OCI-LY1 (cell line): ENCODE data around the gene ASB7.

Source experiments
- H2AFZ ChIP-seq: fragments of 200-600 bp; sonication (generic), shearing (Covaris generic); 2 replicates; pipeline ENCODE4 v1.6.0; 2014; ENCODE audit warnings: antibody characterized with exemption, mild to moderate bottlenecking, low read length
- H3F3A ChIP-seq: fragments of 200-600 bp; sonication (generic), shearing (Covaris generic); 2 replicates; pipeline ENCODE4 v1.6.0; 2014; ENCODE audit warnings: mild to moderate bottlenecking, antibody characterized with exemption, low read length, moderate library complexity; ENCODE audit not compliant: insufficient read depth
- H3K27ac ChIP-seq: fragments of 200-600 bp; sonication (generic); 2 replicates; pipeline ENCODE4 v1.5.1; 2014; ENCODE audit warnings: low read length, mixed run types, mild to moderate bottlenecking, low read depth; ENCODE audit not compliant: poor library complexity, severe bottlenecking
- H3K27me3 ChIP-seq: fragments of 200-600 bp; sonication (generic); 2 replicates; pipeline ENCODE4 v1.6.0; 2014; ENCODE audit warnings: antibody characterized with exemption, mild to moderate bottlenecking, low read length, moderate library complexity; ENCODE audit not compliant: insufficient read depth
- H3K36me3 ChIP-seq: fragments of 200-600 bp; sonication (generic); 2 replicates; pipeline ENCODE4 v1.6.1; 2014; ENCODE audit warnings: mild to moderate bottlenecking, antibody characterized with exemption, low read length, moderate library complexity, mixed read lengths; ENCODE audit not compliant: insufficient read depth
- H3K4me1 ChIP-seq: fragments of 200-600 bp; sonication (generic); 2 replicates; pipeline ENCODE4 v1.5.1; 2014; ENCODE audit warnings: mild to moderate bottlenecking, low read length, moderate library complexity; ENCODE audit not compliant: insufficient read depth, severe bottlenecking
- H3K4me2 ChIP-seq: fragments of 200-600 bp; sonication (generic), shearing (Covaris generic); 2 replicates; pipeline ENCODE4 v1.6.1; 2014; ENCODE audit warnings: low read length
- H3K4me3 ChIP-seq: fragments of 200-600 bp; sonication (generic); 2 replicates; pipeline ENCODE4 v1.5.1; 2014; ENCODE audit warnings: low read length, low read depth, mild to moderate bottlenecking, mixed read lengths; ENCODE audit not compliant: poor library complexity, severe bottlenecking
- H3K79me2 ChIP-seq: fragments of 200-600 bp; shearing (Covaris generic); 2 replicates; pipeline ENCODE4 v1.6.1; 2016; ENCODE audit warnings: mixed run types, low read length, mixed read lengths; ENCODE audit not compliant: insufficient read depth
- H3K9ac ChIP-seq: fragments of 200-600 bp; sonication (generic), shearing (Covaris generic); 2 replicates; pipeline ENCODE4 v1.6.1; 2014; ENCODE audit warnings: mild to moderate bottlenecking, low read length, mixed read lengths
- H3K9me2 ChIP-seq: fragments of 200-600 bp; sonication (generic), shearing (Covaris generic); 2 replicates; pipeline ENCODE4 v1.6.1; 2014; ENCODE audit warnings: low read depth, mild to moderate bottlenecking, low read length, mixed read lengths
- H3K9me3 ChIP-seq: fragments of 200-600 bp; shearing (Covaris generic); 2 replicates; pipeline ENCODE4 v1.6.1; 2014; ENCODE audit warnings: low read length, mixed read lengths
- H4K20me1 ChIP-seq: fragments of 200-600 bp; sonication (generic), shearing (Covaris generic); 2 replicates; pipeline ENCODE4 v1.6.0; 2016; ENCODE audit warnings: mild to moderate bottlenecking, low read length; ENCODE audit not compliant: insufficient read depth
- CTCF ChIP-seq: fragments of 200-600 bp; sonication (generic), shearing (Covaris generic); IDR thresholded peaks from 2 replicates; pipeline ENCODE4 v1.5.1; 2017; ENCODE audit warnings: mild to moderate bottlenecking, antibody characterized with exemption, low read length, moderate library complexity, mixed read lengths
- EZH2 ChIP-seq: fragments of 200-600 bp; sonication (generic), shearing (Covaris generic); IDR thresholded peaks from 2 replicates; pipeline ENCODE4 v1.8.0; 2017; ENCODE audit warnings: borderline replicate concordance, mixed run types, mild to moderate bottlenecking, antibody characterized with exemption, low read length, moderate library complexity, mixed read lengths

ASB7 gene

DNA sequence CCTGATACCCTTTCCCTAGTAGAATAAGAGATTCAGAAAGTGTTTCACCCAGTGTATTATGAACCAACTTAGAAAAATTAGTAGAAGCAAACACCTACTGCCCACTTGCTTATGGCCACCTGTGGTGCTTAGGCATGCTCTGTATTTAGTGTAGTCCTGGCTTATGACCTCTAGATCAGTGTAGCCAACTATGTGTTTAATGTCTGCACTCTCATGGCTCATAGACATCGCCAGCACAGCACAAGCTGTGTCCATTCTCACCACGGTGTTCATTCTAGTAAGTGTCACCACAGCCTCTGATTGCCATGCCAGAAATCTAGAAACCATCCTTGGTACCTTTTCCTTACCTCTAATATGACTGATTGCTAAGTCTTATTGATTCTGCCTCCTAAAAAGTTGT is 14.3 kb downstream of the ASB7 start:
- Histone ChIP-seq H3K9me2 (no peaks in the 10 kb centered on the region), H3F3A (no peaks in the 10 kb centered on the region; the same call in 1 of the 2 replicates), H3K9ac (no peak overlapping the region), H3K27me3 (no peaks in the 10 kb centered on the region), H3K27ac (no peak overlapping the region), H3K4me3 (no peak overlapping the region), H3K9me3 (no peaks in the 10 kb centered on the region), H3K79me2 (no peaks in the 10 kb centered on the region), H3K36me3 (peaks cover 52% of the 10 kb centered on the region), H3K4me1 (no peaks in the 10 kb centered on the region), H2AFZ (no peak overlapping the region), H3K4me2 (no peak overlapping the region), H4K20me1 (no peaks in the 10 kb centered on the region)
- TF ChIP-seq CTCF, result no peak
- no peak for TF ChIP-seq EZH2

DNA sequence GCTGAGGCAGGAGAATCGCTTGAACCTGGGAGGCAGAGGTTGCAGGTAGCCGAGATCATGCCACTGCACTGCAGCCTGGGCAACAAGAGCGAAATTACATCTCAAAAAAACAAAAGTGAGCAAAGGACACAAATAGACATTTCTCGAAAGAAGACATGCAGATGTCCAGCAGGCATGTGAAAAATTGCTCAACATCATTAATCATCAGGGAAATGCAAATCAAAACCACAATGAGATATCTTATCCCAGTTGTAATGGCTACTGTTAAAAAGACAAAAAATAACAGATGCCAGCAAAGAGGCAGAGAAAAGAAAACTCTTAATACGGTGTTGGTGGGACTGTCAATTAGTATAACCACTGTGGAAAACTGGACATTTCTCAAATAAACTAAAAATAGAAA is 20.9 kb downstream of the ASB7 start:
- no peaks in the 10 kb centered on the region for H3K9me3 ChIP-seq
- H3K36me3 ChIP-seq, result peaks cover 33% of the 10 kb centered on the region
- no peak overlapping the region for H3K4me2 ChIP-seq
- H3K9me2 ChIP-seq, result no peaks in the 10 kb centered on the region
- no peaks in the 10 kb centered on the region for H3K4me1 ChIP-seq
- no peak overlapping the region for H3K27ac ChIP-seq
- H3K4me3 ChIP-seq, result no peak overlapping the region
- TF ChIP-seq EZH2 (no peak), CTCF (no peak)
- no peak overlapping the region for H3K9ac ChIP-seq
- no peaks in the 10 kb centered on the region for H3K27me3 ChIP-seq
- H3K79me2 ChIP-seq, result no peaks in the 10 kb centered on the region
- H4K20me1 ChIP-seq, result no peaks in the 10 kb centered on the region
- H2AFZ ChIP-seq, result no peak overlapping the region
- H3F3A ChIP-seq, result no peaks in the 10 kb centered on the region

GRCh38 chr15:100627789-100628395 is 25.5 kb downstream of the ASB7 start:
- Histone ChIP-seq H3K36me3 (peaks cover 33% of the 10 kb centered on the region; the same call in 1 of the 2 replicates), H3F3A (no peaks in the 10 kb centered on the region), H3K4me3 (no peak overlapping the region), H3K4me2 (no peak overlapping the region), H3K9me2 (no peaks in the 10 kb centered on the region), H2AFZ (no peak overlapping the region), H3K27me3 (no peaks in the 10 kb centered on the region), H3K4me1 (no peaks in the 10 kb centered on the region), H3K27ac (no peak overlapping the region), H4K20me1 (no peaks in the 10 kb centered on the region), H3K9me3 (no peaks in the 10 kb centered on the region), H3K79me2 (no peaks in the 10 kb centered on the region), H3K9ac (no peak overlapping the region)
- TF ChIP-seq CTCF (peak; percentile 76), EZH2 (no peak)
